GM04503 (cell line): Measurements from ENCODE around the gene DOK4.

Experiments used
- DNase-seq: peaks from one replicate; pipeline ENCODE4 v3.0.0-alpha.2; 2012; ENCODE audit warnings: low read depth

DOK4 gene

GRCh38 chr16:57518922-57519321, 32.6 kb upstream of the DOK4 start:
- no peak for DNase-seq

DNA sequence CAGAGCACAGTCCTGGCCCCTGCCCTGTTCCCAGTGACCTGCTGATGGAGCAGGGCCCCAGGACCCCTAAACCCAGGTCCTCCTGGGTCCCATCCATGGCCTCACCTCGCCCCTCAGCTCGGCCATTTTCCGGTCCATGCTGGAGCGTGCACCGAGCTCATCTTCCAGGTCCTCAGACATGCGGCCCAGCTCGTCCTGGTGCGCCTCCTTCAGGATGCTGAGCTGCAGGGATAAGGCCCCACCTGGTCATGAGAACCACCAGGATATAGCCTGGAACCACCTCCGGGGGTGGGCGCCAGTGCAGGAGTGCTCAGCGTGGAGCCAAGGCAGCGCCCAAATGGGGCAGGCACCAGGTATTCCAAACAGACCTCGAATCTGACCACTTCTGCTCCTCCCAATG, 32.2 kb upstream of the DOK4 start:
- no peak for DNase-seq

GRCh38 chr16:57517397-57518367, 31.4 kb upstream of the DOK4 start:
- DNase-seq = no peak

- no peak for DNase-seq
Measured at GRCh38 chr16:57516773-57517172, 30.5 kb upstream of the DOK4 start.

GRCh38 chr16:57516176-57516725, 30.0 kb upstream of the DOK4 start:
- DNase-seq = no peak

DNA sequence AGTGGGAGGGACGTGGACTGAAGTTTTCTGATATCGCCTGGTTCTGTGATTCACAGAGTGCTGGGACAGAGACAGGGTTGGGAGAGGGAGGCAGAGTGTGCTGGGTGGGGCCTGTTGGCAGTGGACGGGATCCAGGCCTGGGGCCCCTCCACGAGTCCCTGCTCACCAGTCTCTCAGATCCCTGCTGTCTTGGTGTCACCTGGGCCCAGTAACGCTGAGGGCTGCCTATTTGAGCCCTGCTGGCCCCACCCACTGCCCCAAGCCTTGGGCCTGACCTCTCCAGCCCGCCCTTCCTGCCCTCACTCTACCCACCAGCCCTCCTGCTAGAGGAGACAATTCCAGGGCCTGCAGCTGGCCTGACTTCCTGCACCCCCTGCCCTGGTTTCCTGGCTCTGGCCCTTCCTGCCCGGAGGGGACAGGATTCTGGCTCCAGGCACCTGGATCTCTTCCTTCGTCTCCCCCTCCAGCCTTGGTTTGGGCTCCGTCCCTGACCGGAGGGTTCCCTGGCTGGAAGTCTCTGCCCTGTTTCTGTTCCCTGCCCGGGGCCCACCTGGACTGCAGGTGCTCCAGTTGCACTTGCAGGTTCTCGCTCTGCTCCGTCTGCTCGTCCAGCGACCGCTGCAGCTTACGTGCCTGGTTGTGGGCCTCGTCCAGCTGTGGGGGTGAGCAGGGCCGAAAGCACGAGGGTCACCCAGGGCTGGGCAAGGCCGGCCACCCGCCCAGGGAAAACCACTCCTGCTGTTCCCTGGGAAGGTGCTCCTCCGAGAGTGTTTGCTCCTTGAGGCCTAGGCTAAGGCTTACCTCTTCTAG, 28.7 kb upstream of the DOK4 start:
- no peak for DNase-seq

DNA sequence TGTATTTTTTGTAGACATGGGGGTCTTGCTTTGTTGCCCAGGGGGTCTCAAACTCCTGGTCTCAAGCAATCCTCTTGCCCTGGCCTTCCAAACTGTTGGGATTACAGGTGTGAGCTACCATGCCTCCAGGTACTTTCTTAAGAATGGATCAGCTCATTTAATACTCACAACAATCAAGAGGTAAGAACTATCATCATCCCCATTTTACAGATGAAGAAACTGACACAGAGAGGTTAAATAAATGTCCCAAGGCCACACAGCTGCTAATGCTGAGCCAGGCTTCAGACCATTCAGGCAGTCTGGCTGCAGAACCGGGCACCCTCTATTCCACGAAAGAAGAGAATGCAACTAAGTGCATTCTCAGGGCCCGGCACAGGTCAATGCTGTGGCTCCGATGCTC, 28.1 kb upstream of the DOK4 start:
- DNase-seq = no peak

- DNase-seq = no peak
Measured at GRCh38 chr16:57513371-57514102, 27.2 kb upstream of the DOK4 start.

DNA sequence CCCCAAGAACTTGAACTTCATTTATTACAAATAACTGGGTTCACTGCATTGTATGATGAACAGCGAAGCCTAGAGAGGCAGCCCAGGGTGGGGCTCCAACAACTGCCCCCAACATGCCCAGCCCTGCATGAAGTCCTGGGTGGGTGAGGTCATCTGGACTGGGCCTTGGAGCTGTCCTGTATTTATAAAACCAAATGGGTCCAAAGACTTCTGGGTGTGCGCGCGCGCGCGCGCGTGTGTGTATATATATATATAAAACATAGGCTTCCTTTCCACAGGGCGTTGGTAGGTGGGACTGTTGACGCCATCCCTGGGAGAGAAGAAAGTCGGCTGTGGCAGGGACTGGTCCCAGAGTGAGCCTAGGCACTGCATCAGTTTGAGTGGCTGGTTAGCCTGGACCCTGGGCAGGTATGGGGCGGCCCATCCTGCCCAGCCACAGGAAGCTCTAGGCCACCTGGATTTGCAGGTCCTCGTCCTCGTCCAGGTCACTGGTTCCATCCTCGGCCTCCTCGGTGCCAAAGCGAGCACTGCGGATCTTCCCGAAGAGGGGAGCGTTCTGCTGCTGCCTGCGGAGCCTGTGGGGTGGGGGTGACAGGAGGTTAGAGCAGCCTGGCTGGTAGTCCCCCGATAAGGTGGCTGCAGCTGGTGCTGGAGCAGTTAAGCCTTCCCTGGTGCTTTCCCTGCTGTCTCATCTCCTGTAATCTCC, 26.2 kb upstream of the DOK4 start:
- DNase-seq = no peak

DNA sequence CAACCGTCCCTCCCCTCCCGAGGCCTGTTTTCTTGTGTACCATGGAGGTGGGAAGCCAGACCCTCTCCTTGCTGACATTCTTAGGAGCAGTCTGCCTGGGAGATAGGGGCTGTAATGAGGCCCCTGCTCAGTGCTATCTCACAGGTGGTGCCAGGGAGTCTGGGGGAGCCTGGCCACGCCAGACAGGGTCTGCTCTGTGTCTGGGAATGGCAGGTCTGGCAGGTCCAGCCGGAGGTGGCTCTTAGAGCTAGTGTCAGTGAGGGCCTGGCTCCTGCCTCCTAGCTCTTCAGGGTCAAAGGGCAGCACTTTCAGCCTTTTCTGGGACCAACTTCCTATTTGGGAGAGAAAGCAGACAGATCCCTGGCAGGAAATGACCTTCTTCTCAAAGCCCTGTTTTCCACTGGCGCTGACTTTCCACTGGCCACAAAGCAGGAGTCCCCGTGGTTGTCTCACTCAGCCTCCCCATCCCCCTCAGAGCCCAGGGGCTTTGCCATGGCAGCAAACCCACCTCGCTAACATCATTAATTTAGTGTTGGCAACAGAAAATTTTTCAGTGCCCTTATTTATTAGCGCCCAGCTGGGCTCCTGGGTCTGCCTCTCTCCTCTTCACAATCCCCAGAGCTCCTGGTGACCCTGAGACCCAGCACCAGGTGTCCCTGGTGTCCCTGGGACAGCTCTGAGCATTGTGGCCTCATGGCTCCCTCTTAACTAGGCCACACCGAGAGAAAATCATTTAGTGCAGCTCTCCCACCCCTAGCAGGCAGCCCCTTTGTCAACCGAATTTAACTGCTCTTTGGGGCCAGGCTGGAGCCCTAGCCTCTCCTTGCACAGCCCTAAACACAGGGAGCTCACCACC, 24.0 kb upstream of the DOK4 start:
- DNase-seq = no peak

DNA sequence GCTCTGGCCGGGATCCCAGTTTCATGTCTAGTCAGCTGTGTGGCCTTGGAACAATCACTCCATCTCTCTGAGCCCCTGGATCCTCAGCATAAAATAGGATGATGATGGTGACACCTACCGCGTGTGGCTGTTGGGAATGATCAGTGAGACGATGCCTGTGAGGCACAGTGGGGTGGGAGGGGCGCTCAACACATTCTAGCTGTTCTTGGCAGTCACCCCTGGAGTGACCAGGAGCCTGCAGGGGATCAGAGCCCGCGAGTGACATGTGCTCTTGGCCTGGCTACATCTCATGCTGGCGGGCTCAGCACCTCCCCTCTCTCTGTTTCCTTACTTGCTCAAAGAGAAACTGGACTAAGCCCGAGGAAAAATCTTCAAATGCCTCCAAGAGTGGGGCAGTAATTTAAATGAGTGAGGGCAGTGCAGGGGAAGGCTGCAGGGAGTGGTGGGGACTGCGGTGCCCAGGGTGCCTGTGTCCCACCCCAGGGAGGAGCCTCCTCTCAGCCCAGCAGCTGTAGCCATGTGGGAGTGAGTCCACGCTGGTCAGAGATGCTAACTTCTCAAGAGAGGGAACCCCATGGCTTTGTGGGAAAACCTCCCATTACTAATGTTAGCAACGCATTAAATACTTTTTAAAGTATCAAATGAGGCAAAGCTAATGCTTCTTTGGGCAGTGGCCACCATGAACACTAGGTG, 23.1 kb upstream of the DOK4 start:
- DNase-seq = no peak

GRCh38 chr16:57508035-57508425, 21.7 kb upstream of the DOK4 start:
- no peak for DNase-seq

DNA sequence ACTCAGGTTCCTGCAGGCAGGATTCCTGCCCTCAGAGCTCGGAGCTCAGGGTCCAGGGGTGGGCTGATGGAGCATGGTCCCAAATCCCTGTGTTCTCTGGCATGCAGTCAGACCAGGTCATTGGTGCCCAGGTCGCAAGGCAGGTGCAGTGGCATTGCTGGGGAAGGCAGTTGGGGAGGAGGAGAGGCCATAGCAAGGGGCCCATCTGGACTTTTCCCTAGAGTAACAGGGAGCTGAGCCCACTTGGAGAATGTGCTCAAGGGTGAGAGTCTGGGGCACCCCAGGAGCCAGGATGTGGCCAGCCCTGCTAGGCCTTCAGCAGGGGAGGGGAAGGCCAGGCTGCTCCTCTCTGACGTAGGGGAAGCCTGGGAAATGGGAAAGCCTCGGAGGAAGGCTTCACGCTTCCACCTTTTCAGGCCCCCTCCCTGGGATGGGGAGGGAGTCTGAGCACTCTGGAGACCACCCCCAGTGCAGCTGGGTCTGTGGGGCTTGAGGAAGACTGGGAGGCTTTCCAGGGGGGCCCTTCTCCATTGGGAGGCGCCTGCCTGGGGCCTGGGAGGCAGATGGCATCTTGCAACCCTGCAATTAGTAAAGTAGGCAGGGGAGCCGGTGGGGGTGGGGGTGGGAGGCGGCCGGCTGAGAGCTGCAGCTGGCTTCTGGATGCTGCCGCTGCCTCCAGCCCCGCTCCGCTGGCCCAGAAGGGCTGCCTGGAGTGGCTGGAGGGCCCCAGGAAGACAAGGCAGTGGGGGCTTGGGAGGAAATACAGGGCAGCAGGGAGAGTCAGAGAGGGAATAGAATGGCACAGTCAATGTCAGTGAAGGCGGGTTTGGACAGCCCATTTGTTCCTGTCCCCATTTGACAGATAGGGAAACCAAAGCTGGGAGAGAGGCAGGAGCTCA, 21.1 kb upstream of the DOK4 start:
- no peak for DNase-seq

DNA sequence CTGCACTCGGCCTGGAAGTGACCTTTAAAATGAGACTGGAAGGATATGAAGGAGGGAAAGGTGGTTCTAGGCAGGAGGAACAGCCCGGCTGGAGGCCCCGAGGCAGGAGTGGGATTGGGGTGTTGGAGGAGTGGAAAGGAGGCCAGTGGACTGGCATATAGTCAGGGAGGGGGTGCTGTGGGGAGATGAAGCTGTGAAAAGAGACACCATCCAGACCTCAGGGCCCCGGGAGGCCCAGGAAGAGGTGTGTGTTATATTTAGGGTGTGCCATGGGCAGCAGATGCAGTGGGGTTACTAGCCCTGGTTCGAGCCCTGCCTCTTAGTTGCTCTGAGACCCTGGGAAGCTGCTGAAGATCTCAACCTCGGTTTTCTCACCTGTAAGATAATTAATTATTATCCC, 18.9 kb upstream of the DOK4 start:
- no peak for DNase-seq

DNA sequence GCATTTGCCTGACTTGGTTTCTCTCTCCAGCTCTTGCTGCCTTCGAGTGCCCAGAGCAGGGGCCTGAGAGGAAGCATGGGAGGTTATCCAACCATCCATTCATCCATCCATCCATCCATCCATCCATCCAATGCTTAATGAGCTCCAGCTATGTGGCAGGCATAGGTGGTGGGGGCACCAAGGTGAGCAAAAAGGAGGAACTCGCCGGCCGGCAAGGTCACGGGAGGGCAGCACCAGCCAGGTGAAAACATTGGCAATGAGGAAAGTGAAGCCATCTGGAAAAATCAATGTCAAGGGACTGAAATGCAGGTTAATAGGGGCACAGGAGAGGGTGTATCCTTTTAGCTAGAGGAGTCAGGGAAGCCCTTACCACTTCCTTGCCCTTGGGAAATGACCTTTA, 18.2 kb upstream of the DOK4 start:
- no peak for DNase-seq

GRCh38 chr16:57504001-57504400, 17.7 kb upstream of the DOK4 start:
- no peak for DNase-seq

DNA sequence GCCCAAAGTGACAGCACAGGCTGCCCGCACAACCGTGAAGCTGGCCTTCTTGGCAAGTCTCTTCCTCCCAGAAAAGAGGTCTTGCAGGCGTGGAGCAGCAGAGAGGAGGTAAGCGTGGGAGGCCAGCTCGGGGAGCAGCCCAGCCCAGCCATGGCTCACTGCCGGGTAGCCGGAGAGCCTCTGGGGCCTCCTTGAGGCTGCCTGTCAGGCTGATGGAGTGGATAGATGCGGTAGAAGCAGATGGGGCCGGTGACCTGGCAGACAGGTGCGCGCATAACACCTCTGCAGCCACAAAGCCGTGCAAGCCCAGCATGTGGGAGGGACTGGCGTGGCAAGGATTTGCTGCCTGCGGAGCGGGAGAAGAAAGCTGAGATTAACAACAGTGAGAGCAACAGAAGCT, 17.1 kb upstream of the DOK4 start:
- no peak for DNase-seq

DNA sequence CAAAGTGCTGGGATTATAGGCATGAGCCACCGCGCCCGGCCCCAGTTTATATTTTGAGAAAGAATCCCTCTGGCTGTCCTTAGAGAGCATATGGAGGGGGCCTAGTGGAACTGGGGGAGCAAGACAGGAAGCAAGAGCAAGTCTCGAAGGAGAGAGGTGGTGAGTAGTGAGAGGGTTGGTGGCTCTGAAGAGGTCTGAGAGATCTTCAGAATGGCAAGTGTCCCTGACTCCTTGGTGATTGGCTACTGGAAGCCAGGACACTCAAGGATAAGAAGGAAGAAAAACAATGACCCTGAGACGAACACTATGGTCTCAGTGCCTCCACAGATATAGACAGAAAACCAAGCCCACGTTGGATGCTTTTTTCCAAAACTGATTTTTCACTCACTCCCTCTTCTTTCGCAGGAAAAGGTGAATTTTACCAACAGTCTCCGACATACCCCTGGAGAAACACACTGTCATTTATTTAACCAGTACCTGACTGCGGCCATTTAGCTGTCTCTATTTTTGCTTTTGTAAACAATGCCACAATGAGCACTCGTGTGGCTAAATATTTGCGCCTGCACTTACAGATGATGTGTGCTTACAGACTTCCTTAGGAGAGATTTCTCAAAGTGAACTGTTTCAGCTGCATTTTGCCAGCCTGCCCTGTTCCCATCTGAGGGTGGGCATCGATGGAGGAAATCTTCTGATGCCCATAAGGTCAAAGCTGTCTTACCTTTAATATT, 15.9 kb upstream of the DOK4 start:
- DNase-seq = no peak
